Measurements from ENCODE around the gene KIRREL3.

Gene KIRREL3

GRCh38 chr11:126601136-126601535 lies 399.4 kb downstream of the KIRREL3 start:
- no peak for DNase-seq (ENCODE audit: low spot score)

DNA sequence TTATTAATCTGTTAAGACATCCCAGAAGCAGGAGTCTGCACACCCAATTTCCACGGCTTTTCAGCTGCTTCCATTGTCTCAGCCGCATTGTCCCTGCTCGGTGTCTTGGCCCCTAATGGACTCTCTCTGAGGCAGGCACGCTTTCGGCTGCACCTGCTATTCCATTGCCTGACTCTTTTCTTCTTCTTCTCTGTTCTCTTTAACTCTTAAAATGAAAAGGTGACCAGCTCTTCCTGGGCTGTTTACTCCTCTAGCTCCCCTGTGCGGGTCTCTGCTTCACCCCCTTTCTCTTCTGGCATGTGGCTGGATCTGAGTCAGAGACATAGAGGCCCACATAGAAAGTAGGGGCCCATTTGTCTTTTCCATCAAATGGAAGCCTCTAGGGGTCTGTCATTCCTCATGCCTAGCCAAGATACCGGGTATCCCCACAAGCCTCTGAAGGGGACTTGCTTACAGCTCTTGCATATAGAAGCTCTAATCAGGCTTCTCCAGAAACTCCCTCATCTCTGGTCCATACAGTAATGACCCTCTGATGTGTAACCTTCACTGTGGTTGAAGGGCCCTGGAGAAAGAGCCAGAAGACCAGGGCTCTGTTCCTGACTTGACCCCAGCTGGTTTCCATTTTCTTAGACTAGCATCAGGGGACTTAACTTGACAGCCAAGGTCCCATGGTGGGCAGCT lies 401.2 kb downstream of the KIRREL3 start:
- no peak for DNase-seq (ENCODE audit: low spot score)

DNA sequence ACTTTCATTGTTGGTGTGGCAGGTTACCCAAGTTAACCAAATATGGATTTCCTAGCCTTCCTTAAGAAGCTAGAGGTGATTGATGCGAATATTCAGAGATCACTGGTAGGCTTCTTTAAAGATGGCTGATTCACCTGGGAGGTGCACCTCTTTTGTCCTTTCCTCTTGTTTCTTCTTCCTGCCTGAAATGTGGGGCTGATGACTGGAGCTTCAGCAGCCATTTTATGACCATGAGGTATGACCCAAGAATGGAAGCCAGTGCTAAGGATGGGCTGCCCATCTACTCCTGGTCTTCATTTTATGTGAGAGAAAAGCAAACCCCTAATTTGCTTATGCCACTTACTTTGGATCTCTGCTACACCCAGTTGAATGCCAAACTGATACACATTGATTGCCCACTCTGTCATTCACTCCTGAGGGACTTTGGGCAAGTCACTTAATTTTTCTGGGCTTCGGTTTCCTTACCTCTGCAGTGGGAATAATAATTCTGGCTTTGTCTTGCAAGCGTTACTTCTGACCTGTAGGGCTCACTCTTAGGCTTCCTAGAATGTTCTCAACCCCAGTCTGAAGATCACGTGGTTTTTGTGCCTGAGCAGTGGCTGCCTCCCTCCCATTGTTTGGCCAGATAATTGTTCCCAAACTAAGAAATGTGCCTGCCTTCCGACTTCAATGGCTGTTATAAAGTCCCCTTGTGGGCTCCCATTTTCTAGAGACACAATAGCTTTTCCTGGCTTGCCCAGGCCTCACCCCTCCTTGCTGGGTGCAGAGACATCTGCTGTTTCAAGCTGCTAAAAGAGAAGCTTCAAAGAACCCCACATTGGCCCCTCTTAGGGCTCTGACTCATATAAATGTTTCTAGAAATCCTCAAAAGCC lies 402.0 kb downstream of the KIRREL3 start:
- no peak for DNase-seq (ENCODE audit: low spot score)

- no peak for DNase-seq (ENCODE audit: low spot score)
Observed at GRCh38 chr11:126597041-126597440, 403.5 kb downstream of the KIRREL3 start.

GRCh38 chr11:126596474-126596873 lies 404.1 kb downstream of the KIRREL3 start:
- no peak for DNase-seq (ENCODE audit: low spot score)

DNA sequence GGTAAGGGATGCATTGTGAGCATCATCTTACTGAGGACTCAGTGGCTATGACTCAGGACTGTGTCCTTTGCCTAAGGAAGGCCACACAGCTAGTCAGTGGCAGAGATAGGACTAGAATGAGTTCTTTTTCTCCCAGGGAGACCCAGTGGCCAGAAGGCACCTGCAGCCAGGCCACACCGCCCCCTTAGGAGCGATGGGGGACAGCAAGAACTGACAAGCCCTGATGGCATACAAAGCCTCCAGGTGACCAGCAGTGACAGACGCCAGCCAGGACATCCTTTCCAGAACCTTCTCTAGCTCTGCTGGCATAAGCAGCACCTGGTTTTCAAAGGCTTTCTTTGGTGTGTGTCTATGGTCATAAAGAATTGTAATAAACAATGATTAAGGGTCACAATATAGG lies 405.0 kb downstream of the KIRREL3 start:
- no peak for DNase-seq (ENCODE audit: low spot score)

DNA sequence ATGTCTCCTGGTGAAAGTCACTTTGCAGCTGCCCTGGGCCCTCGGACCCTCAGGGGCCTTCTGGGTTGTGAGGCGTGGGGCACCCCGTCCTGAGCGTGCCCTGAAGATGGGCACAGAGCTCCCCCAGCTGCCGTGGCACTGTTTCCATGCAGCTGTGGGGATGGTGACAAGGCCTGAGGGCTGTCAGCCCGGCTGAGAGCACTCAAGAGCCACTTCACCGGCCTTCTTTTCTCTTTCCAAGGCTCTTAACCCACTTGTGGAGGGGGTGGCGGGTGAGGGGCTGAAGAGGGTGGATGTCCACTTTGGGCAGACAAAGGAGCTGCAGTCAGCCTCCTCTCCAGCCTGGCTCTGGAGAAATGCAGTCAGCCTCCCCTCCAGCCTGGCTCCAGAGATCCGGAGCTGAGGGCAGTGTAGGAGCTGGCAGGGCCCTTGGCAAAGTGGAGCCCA lies 405.6 kb downstream of the KIRREL3 start:
- DNase-seq (ENCODE audit: low spot score), result no peak

- peak; percentile 17 for DNase-seq (ENCODE audit: low spot score)
Observed at GRCh38 chr11:126592496-126593410, 407.8 kb downstream of the KIRREL3 start.

GRCh38 chr11:126591966-126592489 lies 408.5 kb downstream of the KIRREL3 start:
- DNase-seq (ENCODE audit: low spot score), result no peak

- DNase-seq (ENCODE audit: low spot score), result no peak
Observed at GRCh38 chr11:126589492-126589803, 411.1 kb downstream of the KIRREL3 start.

- DNase-seq (ENCODE audit: low spot score), result no peak
Observed at GRCh38 chr11:126588630-126589491, 411.7 kb downstream of the KIRREL3 start.

DNA sequence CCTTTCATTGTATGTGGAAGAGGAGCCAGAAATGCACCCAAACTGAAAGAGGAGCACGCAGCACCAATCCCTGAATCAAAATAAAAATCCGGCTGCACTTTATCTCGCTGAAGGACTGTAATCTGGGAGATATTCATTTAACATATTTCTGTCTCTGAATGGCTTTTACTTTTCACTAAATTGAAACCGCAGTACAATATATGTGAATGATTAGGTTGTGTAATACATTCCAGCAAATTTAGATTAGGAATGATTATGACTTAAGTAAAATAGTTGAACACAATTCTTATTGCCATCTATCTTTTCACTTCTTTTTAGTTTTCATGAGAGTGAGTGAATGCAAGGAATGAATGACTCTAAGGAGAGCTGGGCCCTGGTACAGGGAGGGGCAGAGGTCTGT lies 413.0 kb downstream of the KIRREL3 start:
- no peak for DNase-seq (ENCODE audit: low spot score)

GRCh38 chr11:126585774-126586491 lies 414.6 kb downstream of the KIRREL3 start:
- peak; percentile 60 for DNase-seq (ENCODE audit: low spot score)

DNA sequence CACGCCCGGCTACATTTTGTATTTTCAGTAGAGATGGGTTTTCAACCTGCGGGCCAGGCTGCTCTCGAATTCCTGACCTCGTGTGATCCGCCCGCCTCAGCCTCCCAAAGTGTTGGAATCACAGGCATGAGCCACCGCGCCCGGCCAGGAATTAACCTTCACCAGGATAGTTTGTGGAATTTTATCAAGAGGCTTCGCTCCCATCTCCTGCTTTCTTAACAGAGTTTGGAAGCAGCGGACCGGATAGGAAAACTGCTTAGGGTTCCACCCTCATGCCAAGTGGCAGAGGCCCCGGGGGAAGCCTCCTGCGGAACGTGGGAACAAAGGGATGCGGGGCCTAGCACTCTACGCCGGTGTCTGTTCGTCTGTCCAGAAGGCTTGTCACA lies 415.2 kb downstream of the KIRREL3 start:
- no peak for DNase-seq (ENCODE audit: low spot score)

DNA sequence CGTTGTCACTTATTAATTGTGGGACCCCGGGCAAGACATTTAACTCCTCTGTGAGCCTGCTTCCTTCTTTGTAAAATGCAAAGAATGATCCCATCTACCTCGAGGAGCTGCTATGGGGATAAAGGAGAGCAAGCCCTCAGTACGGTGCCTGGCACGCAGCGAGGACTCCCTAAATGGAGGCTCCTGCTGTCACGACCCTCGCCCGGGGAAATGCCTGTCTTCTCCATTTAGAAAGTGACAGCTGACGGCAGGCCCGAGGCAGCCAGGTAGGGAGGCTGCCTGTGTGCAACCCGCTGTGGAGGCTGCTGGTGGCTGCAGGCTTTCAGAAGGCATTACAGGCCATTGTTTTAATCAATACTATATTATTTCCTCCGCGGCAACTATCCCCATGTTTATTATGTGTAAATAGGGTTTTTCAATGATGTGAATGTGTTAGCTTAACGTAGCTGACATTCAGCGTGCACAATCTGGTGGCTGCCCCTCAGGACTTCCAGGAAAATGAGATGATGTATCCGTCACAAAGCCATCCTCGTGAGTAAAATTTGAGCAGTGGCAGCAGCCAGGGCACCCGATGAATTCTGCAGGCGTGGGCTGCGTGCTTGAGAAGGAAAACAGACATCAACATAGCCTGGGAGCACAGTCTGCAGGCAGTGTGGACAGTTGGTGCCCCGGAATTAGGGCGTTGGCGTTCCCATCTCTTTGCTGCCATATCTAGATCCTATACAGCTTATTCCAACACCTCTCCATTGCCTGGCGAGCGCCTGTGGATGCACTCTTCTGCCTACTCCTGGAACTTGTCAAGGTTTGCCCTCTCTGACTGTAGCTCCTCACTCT lies 416.8 kb downstream of the KIRREL3 start:
- no peak for DNase-seq (ENCODE audit: low spot score)

GRCh38 chr11:126583101-126583500 lies 417.5 kb downstream of the KIRREL3 start:
- DNase-seq (ENCODE audit: low spot score), result no peak

DNA sequence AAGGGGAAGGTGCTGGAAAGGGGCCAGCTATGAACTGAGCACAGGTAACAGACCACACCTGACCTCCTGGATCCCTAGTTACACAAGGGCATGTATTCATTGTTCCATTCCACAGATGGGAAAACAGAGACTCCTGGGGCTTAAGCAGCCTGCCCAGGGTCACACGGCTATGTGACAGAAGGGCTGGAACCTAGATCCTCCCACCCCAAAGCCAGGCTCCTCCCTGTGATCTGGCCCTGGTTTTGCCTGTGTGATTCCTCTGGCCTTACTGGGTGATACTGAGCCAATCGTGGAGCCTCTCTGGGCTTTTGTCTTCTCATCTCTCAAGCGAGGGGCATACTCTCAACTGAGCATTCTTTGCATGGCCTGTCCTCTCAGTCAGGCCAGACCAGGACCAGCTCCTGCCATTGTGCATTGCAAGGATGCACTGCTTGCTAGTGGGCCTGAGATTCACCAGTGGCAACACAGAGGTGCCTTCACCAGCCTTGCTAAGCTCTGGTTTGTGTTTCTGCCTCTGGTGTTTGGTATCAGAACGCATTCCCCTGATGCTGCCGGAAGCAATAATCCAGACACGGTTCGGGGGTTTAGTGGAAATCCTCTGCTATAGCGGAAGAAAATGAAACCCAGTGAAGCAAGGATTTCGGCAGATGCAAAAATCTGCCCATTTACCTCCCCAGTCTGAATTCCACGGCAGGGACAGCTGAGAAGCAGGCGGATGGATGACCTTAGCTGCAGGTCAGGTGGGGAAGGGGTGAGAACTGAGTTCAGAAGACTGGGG lies 418.5 kb downstream of the KIRREL3 start:
- no peak for DNase-seq (ENCODE audit: low spot score)

- DNase-seq (ENCODE audit: low spot score), result no peak
Observed at GRCh38 chr11:126578426-126578825, 422.1 kb downstream of the KIRREL3 start.

DNA sequence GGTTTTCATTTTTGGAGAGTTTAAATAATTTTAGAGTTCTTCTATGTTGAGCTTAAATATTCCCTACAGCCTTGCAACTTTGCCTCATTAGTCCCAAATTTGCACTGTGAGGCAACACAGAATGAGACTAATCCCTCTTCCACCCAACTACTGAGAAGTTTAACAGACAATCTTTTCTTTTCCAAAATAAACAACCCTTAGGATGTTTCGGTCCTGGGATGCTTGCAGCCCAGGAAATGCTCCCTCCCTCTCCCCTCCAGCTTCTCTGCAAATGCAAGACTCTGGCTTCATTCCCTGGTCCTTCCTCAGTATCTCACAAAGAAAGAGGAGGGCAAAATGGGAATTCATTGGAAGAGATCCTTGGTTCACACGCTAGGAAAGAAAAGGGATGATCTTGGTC lies 422.5 kb downstream of the KIRREL3 start:
- no peak for DNase-seq (ENCODE audit: low spot score)
